ENCODE results near the gene TEKTIP1. TPM values are rescaled to one million over a fixed set of nuclear protein-coding genes. Genes with fewer than 3 reads are reported as not detected.

TEKTIP1 gene
- total and polyA plus RNA-seq, 9 of the 15 experiments (the other 6 are each of a cell fraction or from before 2014, with no cell fraction given), result 0.66 TPM; not detected in 8

GRCh38 chr19:3544742-3545668 lies 6.0 kb downstream of the TEKTIP1 start:
- Histone ChIP-seq H3K4me3 (no peak overlapping the region), H3K4me2 (ENCODE audit: insufficient read depth, low read length) (no peak overlapping the region), H3K36me3 (ENCODE audit: control insufficient read depth, insufficient read depth, low read length) (peaks cover 65% of the 10 kb centered on the region; the same call in 2 of the 3 replicates), H3K9me3 (replicated peaks; ENCODE audit: control insufficient read depth, insufficient read depth, low read depth, low read length) (no peaks in the 10 kb centered on the region), H3K9ac (ENCODE audit: insufficient read depth in 1 of 2, low read depth in 2 of 2, low read length in 2 of 2) (0 out of 4 replicates have a peak overlapping the region, but pooled peaks of 1 of the 2 experiments have one; percentile 6), H4K20me1 (replicated peaks; ENCODE audit: control insufficient read depth, insufficient read depth, low read length) (peaks cover 5% of the 10 kb centered on the region; the same call in 1 of the 2 replicates), H3K9me1 (ENCODE audit: control insufficient read depth, insufficient read depth, low read length) (no peaks in the 10 kb centered on the region), H3K79me2 (ENCODE audit: control insufficient read depth, insufficient read depth, low read length) (no peaks in the 10 kb centered on the region), H3K27ac (ENCODE audit: extremely low read depth, low read depth, low read length) (no peak overlapping the region), H3K27me3 (ENCODE audit: control insufficient read depth in 2 of 2, insufficient read depth in 2 of 2, low read length in 2 of 2) (no peaks in the 10 kb centered on the region), H3K4me1 (replicated peaks in 1 of 2; ENCODE audit: control insufficient read depth in 2 of 2, insufficient read depth in 2 of 2, low read length in 2 of 2) (peaks cover 0 to 49% of the 10 kb centered on the region in 2 experiments; a peak in 3 of 5 replicates), H2AFZ (ENCODE audit: low read depth, low read length) (no peak overlapping the region)
- BruUV-seq (replicated peaks), result no TSS peak
- peak; percentile 93 for FAIRE-seq
- intact Hi-C loops (cut with micrococcal nuclease), result loop anchor here (1.0 to 10.0 kb wide), 2 partner anchors 32 to 60 kb away; partner anchors contain the start of gene TBXA2R
- in situ Hi-C loops (cut with MboI), result no loop called here
- CTCF ChIA-PET (ENCODE audit: low intra/inter-chr PET ratio), result interaction anchor here (0.6 to 2.1 kb wide), 4 partner anchors 29 to 308 kb away, joined by 3 to 19 read pairs (median 4); no protein-coding TSS in a partner anchor
- WGBS (ENCODE audit: insufficient coverage, low coverage, missing lambda C conversion rate), result 31% methylated on average over 12 of the region's 30 CpGs
- ATAC-seq, result peak; percentile 93
- peak; percentile 81 to 85 (median 84) for DNase-seq (ENCODE audit: extremely low read depth in 1 of 4, low spot score in 3 of 4)
- POLR2A ChIA-PET, result interaction anchor here (0.6 to 1.3 kb wide), 4 partner anchors 12 to 126 kb away, joined by 3 to 5 read pairs (median 3); partner anchors contain the start of gene MFSD12
- TF ChIP-seq HDAC6 (IDR thresholded peaks at IDR 0.05; ENCODE audit: low read depth, low read length) (no peak), KDM2B (CRISPR knock-in tag; IDR thresholded peaks at IDR 0.05) (no peak), CREM (IDR thresholded peaks at IDR 0.05; ENCODE audit: low read depth) (peak; percentile 39; the same call in 1 of the 2 replicates), NFATC3 (IDR thresholded peaks at IDR 0.05) (no peak), BCL6 (CRISPR knock-in tag; IDR thresholded peaks at IDR 0.05) (no peak), ZBED1 (IDR thresholded peaks at IDR 0.05) (no peak), SLC30A9 (CRISPR knock-in tag; IDR thresholded peaks at IDR 0.05) (no peak), ZNF354B (CRISPR knock-in tag; IDR thresholded peaks at IDR 0.05) (no peak), ILF3 (IDR thresholded peaks at IDR 0.05; ENCODE audit: borderline replicate concordance) (no peak), KLF13 (tag; IDR thresholded peaks at IDR 0.05; ENCODE audit: borderline replicate concordance, low read depth) (no peak), CTBP1 (IDR thresholded peaks at IDR 0.05; ENCODE audit: borderline replicate concordance) (peak; percentile 60; the same call in 1 of the 2 replicates), JUND (IDR thresholded peaks at IDR 0.05; ENCODE audit: borderline replicate concordance, low read depth, low read length) (peak; percentile 36), JUND (tag; IDR thresholded peaks at IDR 0.05; ENCODE audit: borderline replicate concordance, low read depth, low read length) (no peak), PCBP2 (IDR thresholded peaks at IDR 0.05; ENCODE audit: low read depth, low read length, poor library complexity, severe bottlenecking) (no peak), IRF2 (CRISPR knock-in tag; IDR thresholded peaks at IDR 0.05) (no peak), ZFP36 (IDR thresholded peaks at IDR 0.05; ENCODE audit: low read depth, low read length, partially characterized antibody) (peak; percentile 98), MAX (CRISPR knock-in tag; IDR thresholded peaks at IDR 0.05) (no peak), GTF2B (IDR thresholded peaks at IDR 0.05; ENCODE audit: extremely low read depth, insufficient read length) (no peak), THRAP3 (IDR thresholded peaks at IDR 0.05; ENCODE audit: borderline replicate concordance) (peak; percentile 74; the same call in 1 of the 2 replicates), NFIC (IDR thresholded peaks at IDR 0.05) (peak; percentile 26; the same call in 1 of the 2 replicates), PPARD (CRISPR knock-in tag; IDR thresholded peaks at IDR 0.05) (no peak), ZNF764 (CRISPR knock-in tag; IDR thresholded peaks at IDR 0.05; ENCODE audit: low read depth) (no peak), CREB1 (IDR thresholded peaks at IDR 0.05) (no peak), CREB1 (CRISPR knock-in tag; IDR thresholded peaks at IDR 0.05) (no peak; the same call in 1 of the 2 replicates)

All from K562 (cell line).